ENCODE results near the gene USP17L29.
"Not testable (repeated sequence)": the region's sequence is repeated elsewhere in the genome, so short reads cannot be mapped to it uniquely, and the experiment has no call there.

GRCh38 chr4:9329611-9330010, 23.8 kb upstream of the USP17L29 start, which contains the start of gene USP17L25:
- TF ChIP-seq CTCF (conservative IDR thresholded peaks at IDR 0.05; ENCODE audit: low read depth, low read length); EZH2phosphoT487 (IDR thresholded peaks at IDR 0.05; ENCODE audit: borderline replicate concordance, low read length): not testable (repeated sequence)

All from PC-3 (cell line).